HFFc6 (cell line): ENCODE measurements around the gene CNBD2. TPM values are rescaled to one million over a fixed set of nuclear protein-coding genes. Genes with fewer than 3 reads are reported as not detected.

Experiments
- DNase-seq: peaks from one replicate; pipeline ENCODE4 v3.0.0-alpha.2; 2018
- H3K27ac Mint-ChIP-seq: 2 replicates; pipeline ENCODE4 v1.8.0; 2020; ENCODE audit warnings: mild to moderate bottlenecking, mixed read lengths
- H3K27me3 Mint-ChIP-seq: 2 replicates; pipeline ENCODE4 v1.8.0; 2021; ENCODE audit warnings: mild to moderate bottlenecking, moderate library complexity, mixed read lengths; ENCODE audit not compliant: insufficient read depth
- H3K36me3 Mint-ChIP-seq: 2 replicates; pipeline ENCODE4 v1.8.0; 2021; ENCODE audit warnings: low read depth, mixed read lengths
- H3K4me1 Mint-ChIP-seq: 2 replicates; pipeline ENCODE4 v1.8.0; 2020; ENCODE audit warnings: low read depth, mixed read lengths
- H3K4me3 Mint-ChIP-seq: 2 replicates; pipeline ENCODE4 v1.8.0; 2020; ENCODE audit warnings: mild to moderate bottlenecking, moderate library complexity, mixed read lengths
- H3K9me3 Mint-ChIP-seq: 2 replicates; pipeline ENCODE4 v1.8.0; 2020; ENCODE audit warnings: mild to moderate bottlenecking, mixed read lengths
- CTCF ChIP-seq: fragments of 200-600 bp; sonication (generic); IDR thresholded peaks from 2 replicates; pipeline ENCODE4 v1.5.0; 2021; ENCODE audit warnings: antibody characterized with exemption, mild to moderate bottlenecking
- total RNA-seq, 6 experiments: library from RNA; stranded (reverse); fragmentation: NEBNext Ultra II Directional; extraction: Animal tissue kit (Norgen Biotek cat#: 25700); gene quantifications; 2 replicates in 1 of 6; 3 replicates in 5 of 6; pipeline ENCODE4 v1.2.3, GENCODE V29; 2021

The CNBD2 gene
- total RNA-seq, 6 experiments from 2014 or later, result 1.4 to 2.9 (median 2.3) TPM

GRCh38 chr20:35963878-35964277 lies 4.5 kb upstream of the CNBD2 start:
- Mint-ChIP-seq H3K36me3 (no peaks in the 10 kb centered on the region), H3K27me3 (peaks cover 21% of the 10 kb centered on the region), H3K4me1 (peaks cover 5% of the 10 kb centered on the region; the same call in 1 of the 2 replicates), H3K27ac (no peak overlapping the region), H3K9me3 (no peaks in the 10 kb centered on the region), H3K4me3 (no peak overlapping the region)
- TF ChIP-seq CTCF, result no peak
- no peak for DNase-seq

- H3K4me1 Mint-ChIP-seq, result peaks cover 5% of the 10 kb centered on the region; the same call in 1 of the 2 replicates
- H3K27ac Mint-ChIP-seq, result no peak overlapping the region
- H3K36me3 Mint-ChIP-seq, result no peaks in the 10 kb centered on the region; the same call in 1 of the 2 replicates
- no peaks in the 10 kb centered on the region for H3K9me3 Mint-ChIP-seq
- H3K4me3 Mint-ChIP-seq, result no peak overlapping the region
- TF ChIP-seq CTCF, result no peak
- H3K27me3 Mint-ChIP-seq, result peaks cover 16% of the 10 kb centered on the region
- no peak for DNase-seq
Measured at GRCh38 chr20:35968930-35969329, 540 bp downstream of the CNBD2 start.

- H3K9me3 Mint-ChIP-seq, result no peaks in the 10 kb centered on the region
- H3K36me3 Mint-ChIP-seq, result no peaks in the 10 kb centered on the region; the same call in 1 of the 2 replicates
- no peak overlapping the region for H3K4me3 Mint-ChIP-seq
- H3K27me3 Mint-ChIP-seq, result peaks cover 19% of the 10 kb centered on the region
- peaks cover 10% of the 10 kb centered on the region; the same call in 1 of the 2 replicates for H3K4me1 Mint-ChIP-seq
- TF ChIP-seq CTCF, result no peak
- no peak overlapping the region for H3K27ac Mint-ChIP-seq
- no peak for DNase-seq
Measured at GRCh38 chr20:35971981-35972380, 3.6 kb downstream of the CNBD2 start.

GRCh38 chr20:35972462-35972861 lies 4.1 kb downstream of the CNBD2 start:
- H3K27me3 Mint-ChIP-seq, result peaks cover 19% of the 10 kb centered on the region
- no peaks in the 10 kb centered on the region; the same call in 1 of the 2 replicates for H3K36me3 Mint-ChIP-seq
- no peaks in the 10 kb centered on the region for H3K9me3 Mint-ChIP-seq
- peaks cover 10% of the 10 kb centered on the region; the same call in 1 of the 2 replicates for H3K4me1 Mint-ChIP-seq
- no peak for TF ChIP-seq CTCF
- H3K27ac Mint-ChIP-seq, result no peak overlapping the region
- H3K4me3 Mint-ChIP-seq, result no peak overlapping the region
- peak; percentile 27 for DNase-seq

GRCh38 chr20:35974256-35974655 lies 5.9 kb downstream of the CNBD2 start:
- no peak for TF ChIP-seq CTCF
- no peak for DNase-seq
- H3K4me3 Mint-ChIP-seq, result no peak overlapping the region
- H3K27me3 Mint-ChIP-seq, result peaks cover 9% of the 10 kb centered on the region
- H3K4me1 Mint-ChIP-seq, result peaks cover 5% of the 10 kb centered on the region; the same call in 1 of the 2 replicates
- H3K27ac Mint-ChIP-seq, result no peak overlapping the region
- no peaks in the 10 kb centered on the region for H3K9me3 Mint-ChIP-seq
- no peaks in the 10 kb centered on the region; the same call in 1 of the 2 replicates for H3K36me3 Mint-ChIP-seq
